ENCODE data around the gene CLEC4M.

CLEC4M gene

GRCh38 chr19:7773841-7774240 lies 10.8 kb downstream of the CLEC4M start:
- TF ChIP-seq ZFX (IDR thresholded peaks at IDR 0.05): no peak
- no peak for TF ChIP-seq CTCF (conservative IDR thresholded peaks at IDR 0.05)
- no peak overlapping the region for H3K27ac ChIP-seq

- TF ChIP-seq ZFX (IDR thresholded peaks at IDR 0.05): no peak
- TF ChIP-seq CTCF (conservative IDR thresholded peaks at IDR 0.05): no peak
- no peak overlapping the region for H3K27ac ChIP-seq
Measured at GRCh38 chr19:7775761-7776160, 12.7 kb downstream of the CLEC4M start.

- TF ChIP-seq CTCF (conservative IDR thresholded peaks at IDR 0.05) (no peak), ZFX (IDR thresholded peaks at IDR 0.05) (no peak)
- H3K27ac ChIP-seq: no peak overlapping the region
Measured at GRCh38 chr19:7778081-7778480, 15.0 kb downstream of the CLEC4M start.

GRCh38 chr19:7779631-7780486 lies 16.8 kb downstream of the CLEC4M start:
- no peak overlapping the region for H3K27ac ChIP-seq
- TF ChIP-seq ZFX (IDR thresholded peaks at IDR 0.05) (no peak), CTCF (conservative IDR thresholded peaks at IDR 0.05) (no peak)

- no peak overlapping the region for H3K27ac ChIP-seq
- TF ChIP-seq CTCF (conservative IDR thresholded peaks at IDR 0.05): no peak
- no peak for TF ChIP-seq ZFX (IDR thresholded peaks at IDR 0.05)
Measured at GRCh38 chr19:7781157-7781556, 18.1 kb downstream of the CLEC4M start.

- H3K27ac ChIP-seq: no peak overlapping the region
- TF ChIP-seq ZFX (IDR thresholded peaks at IDR 0.05) (no peak), CTCF (conservative IDR thresholded peaks at IDR 0.05) (no peak)
Measured at GRCh38 chr19:7783991-7784423, 21.0 kb downstream of the CLEC4M start.

- no peak for TF ChIP-seq CTCF (conservative IDR thresholded peaks at IDR 0.05)
- no peak for TF ChIP-seq ZFX (IDR thresholded peaks at IDR 0.05)
- no peak overlapping the region for H3K27ac ChIP-seq
Measured at GRCh38 chr19:7784856-7785255, 21.8 kb downstream of the CLEC4M start.

All from C4-2B (cell line).